ENCODE data around the gene ANO2.

The ANO2 gene

DNA sequence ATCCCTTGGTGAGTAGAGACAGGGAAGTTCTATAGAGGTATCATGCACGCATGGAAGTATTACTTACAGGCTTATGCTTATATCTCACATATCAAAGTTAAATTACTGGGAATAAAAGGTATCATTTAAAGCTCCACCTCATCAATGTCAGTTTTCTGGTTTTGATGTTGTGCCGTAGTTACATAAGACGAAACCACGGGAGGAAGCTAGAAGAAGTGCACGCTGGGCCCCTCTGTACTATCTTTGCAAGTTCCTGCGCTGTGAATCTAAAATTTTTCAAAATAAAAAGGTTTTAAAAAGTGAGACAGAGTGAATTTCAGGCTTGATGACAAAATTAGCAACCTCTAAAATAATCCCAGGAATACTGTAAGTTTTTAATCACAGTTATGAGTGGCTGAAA, 198.1 kb downstream of the ANO2 start:
- H3K27me3 Mint-ChIP-seq: no peaks in the 10 kb centered on the region
- no peak overlapping the region for H3K4me3 Mint-ChIP-seq
- peaks cover 19% of the 10 kb centered on the region for H3K4me1 Mint-ChIP-seq (ENCODE audit: low read depth)
- no peak overlapping the region for H3K27ac Mint-ChIP-seq
- no peaks in the 10 kb centered on the region for H3K36me3 Mint-ChIP-seq (ENCODE audit: low read depth)
- no peaks in the 10 kb centered on the region for H3K9me3 Mint-ChIP-seq

DNA sequence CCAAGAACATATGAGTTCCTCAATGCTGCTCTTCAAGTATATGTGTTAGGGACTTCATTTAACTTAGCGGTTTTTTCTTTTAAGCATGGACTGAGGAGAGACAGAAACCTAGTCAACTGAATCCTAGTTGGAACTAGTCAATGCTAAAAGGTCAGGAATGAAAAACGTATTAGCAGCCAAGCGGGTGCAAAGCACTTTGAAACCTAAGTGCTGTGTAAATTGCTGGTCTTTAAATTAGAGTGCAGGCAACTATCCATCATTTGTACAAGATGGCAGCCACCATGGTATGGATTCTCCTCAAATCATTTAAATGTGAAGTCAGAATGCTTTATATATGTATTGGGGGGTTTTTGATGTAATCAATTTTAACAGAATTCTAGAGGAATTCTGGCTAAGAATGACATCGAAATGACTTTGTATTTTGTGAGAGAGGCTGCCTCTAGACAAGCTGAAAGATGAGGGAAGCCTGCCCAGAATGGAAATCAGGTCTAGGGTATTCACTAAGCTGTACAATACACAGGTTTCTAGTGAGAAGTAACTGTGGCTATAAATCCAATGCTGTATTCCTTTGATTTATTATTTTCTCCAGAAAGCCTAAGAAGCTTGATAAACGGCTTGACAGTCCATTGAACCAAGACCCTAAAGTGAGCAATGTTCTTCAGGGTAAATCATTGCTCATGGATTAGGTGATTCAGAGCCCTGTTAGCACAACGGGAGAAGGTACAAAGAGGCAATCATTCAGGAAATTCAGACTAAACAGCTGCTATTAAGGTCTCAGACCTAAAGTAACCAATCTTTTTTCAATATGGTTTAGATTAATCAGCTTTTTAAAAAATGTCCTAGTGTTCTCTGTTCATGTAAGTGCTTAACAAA, 198.8 kb downstream of the ANO2 start:
- no peaks in the 10 kb centered on the region for H3K27me3 Mint-ChIP-seq
- H3K36me3 Mint-ChIP-seq (ENCODE audit: low read depth): no peaks in the 10 kb centered on the region
- no peaks in the 10 kb centered on the region for H3K9me3 Mint-ChIP-seq
- H3K27ac Mint-ChIP-seq: no peak overlapping the region
- H3K4me1 Mint-ChIP-seq (ENCODE audit: low read depth): peaks cover 19% of the 10 kb centered on the region
- no peak overlapping the region for H3K4me3 Mint-ChIP-seq

DNA sequence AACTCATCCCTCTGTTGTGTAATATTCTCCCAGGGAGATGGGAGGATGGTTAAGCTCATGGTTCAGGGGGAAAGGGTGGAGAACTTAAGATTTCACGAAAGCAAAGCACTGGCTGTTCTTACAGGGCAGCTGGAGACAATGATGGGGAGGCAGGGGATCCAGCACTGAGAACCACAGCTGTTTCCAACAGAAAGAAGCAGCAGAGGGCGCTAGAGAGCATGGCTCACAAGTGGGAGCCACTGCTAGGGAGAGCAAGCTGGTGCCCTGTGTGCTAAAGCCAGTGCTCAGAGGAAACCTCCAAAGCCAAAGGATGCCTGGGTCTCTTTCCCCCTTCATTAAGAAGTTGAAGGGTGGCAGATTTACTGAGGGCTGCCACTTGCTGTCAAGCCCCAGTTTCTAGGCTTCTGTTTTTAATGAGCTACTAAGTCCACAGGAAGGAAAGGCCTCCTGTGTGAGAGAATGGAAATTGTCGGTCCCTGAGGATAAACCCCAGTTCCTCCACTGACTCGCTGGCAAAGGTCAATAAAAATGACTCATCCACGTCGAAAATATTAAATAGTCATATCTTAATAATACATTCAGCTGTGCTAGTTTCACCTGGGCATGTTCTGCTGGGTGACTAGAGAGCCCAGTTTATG, 199.7 kb downstream of the ANO2 start:
- no peaks in the 10 kb centered on the region for H3K27me3 Mint-ChIP-seq
- no peak overlapping the region for H3K4me3 Mint-ChIP-seq
- peaks cover 19% of the 10 kb centered on the region for H3K4me1 Mint-ChIP-seq (ENCODE audit: low read depth)
- no peaks in the 10 kb centered on the region for H3K36me3 Mint-ChIP-seq (ENCODE audit: low read depth)
- no peaks in the 10 kb centered on the region for H3K9me3 Mint-ChIP-seq
- no peak overlapping the region for H3K27ac Mint-ChIP-seq

DNA sequence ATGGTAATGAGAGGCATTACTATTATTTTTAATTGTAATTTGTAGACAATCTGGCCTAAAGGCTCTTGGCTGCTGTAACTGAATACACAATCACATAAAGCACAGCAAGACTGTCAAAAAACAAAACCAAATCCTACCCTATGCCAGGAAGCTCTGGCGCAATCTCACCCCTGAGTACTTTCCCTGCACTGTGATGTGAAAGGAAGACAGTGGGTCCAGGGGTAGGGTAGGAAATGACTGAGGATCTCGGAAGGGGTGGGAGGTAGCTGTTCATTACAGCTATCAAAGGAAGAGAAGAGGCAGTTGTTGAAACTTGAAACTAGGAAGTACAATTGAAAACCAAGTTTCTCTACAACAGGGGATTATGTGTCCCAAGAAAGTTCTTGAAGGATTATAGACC, 202.8 kb downstream of the ANO2 start:
- Mint-ChIP-seq H3K36me3 (ENCODE audit: low read depth) (no peaks in the 10 kb centered on the region), H3K27ac (no peak overlapping the region), H3K4me1 (ENCODE audit: low read depth) (peaks cover 12% of the 10 kb centered on the region), H3K27me3 (no peaks in the 10 kb centered on the region), H3K4me3 (no peak overlapping the region), H3K9me3 (no peaks in the 10 kb centered on the region)

DNA sequence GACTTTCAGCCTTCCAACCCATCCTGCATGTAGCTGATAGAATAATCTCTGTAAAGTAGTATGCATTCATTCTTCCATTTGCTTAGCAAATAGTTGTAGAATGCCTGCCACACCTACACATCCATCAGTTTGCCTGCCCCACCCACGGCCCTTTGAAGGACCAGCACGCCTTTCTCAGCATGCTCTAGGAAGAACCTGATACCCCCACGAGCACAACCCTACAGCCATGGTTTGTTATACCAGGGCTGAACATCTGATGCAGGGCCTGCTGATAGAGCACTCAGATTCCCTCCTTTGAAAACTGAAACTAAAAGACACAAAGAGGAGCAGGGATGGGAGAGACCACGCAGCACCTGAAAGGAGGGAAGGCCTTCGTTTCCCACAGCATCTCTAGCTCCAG, 205.1 kb downstream of the ANO2 start:
- Mint-ChIP-seq H3K27ac (no peak overlapping the region), H3K4me3 (no peak overlapping the region), H3K9me3 (no peaks in the 10 kb centered on the region), H3K36me3 (ENCODE audit: low read depth) (no peaks in the 10 kb centered on the region), H3K4me1 (ENCODE audit: low read depth) (no peaks in the 10 kb centered on the region), H3K27me3 (no peaks in the 10 kb centered on the region)

DNA sequence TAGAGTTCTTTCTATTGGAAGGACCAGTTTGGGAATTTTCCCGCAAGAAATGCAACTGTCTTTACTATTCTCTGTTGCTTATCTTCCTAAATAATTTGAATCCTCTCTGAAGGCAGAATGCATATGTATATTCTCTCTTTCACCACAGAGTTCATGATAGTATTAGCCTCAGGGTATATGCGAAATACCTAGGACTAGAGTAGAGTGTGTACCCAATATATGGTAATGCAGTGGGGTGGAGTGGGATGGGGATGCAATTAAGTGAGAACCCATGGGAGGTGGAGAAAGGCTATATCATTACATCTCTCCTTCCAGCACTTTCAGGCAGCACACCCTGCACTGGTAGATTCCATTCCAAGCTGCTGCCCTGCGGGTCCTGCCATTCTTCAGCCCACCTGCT, 207.3 kb downstream of the ANO2 start:
- H3K36me3 Mint-ChIP-seq (ENCODE audit: low read depth): no peaks in the 10 kb centered on the region
- H3K4me1 Mint-ChIP-seq (ENCODE audit: low read depth): no peaks in the 10 kb centered on the region
- no peak overlapping the region for H3K4me3 Mint-ChIP-seq
- no peak overlapping the region for H3K27ac Mint-ChIP-seq
- no peaks in the 10 kb centered on the region for H3K27me3 Mint-ChIP-seq
- no peaks in the 10 kb centered on the region for H3K9me3 Mint-ChIP-seq

DNA sequence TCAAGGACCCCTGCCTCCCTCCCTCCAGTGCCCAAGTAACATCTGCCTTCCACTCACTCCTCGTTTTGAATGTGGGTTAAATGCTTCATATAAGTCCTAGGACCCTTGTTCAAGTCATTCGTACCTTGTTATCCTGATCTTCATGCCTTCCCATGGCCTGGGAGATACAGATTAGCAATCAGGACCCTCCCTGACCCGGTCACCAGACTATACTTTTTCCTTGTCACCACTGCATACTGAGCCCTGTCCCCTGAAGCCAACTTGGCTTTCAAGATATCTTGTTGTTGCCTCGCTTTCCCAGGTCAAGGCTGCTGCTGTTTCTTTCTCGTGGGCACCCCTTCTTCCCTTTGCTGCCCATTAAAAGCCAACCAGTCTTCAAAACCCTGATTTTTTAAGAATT, 208.5 kb downstream of the ANO2 start:
- no peak overlapping the region for H3K4me3 Mint-ChIP-seq
- no peak overlapping the region for H3K27ac Mint-ChIP-seq

DNA sequence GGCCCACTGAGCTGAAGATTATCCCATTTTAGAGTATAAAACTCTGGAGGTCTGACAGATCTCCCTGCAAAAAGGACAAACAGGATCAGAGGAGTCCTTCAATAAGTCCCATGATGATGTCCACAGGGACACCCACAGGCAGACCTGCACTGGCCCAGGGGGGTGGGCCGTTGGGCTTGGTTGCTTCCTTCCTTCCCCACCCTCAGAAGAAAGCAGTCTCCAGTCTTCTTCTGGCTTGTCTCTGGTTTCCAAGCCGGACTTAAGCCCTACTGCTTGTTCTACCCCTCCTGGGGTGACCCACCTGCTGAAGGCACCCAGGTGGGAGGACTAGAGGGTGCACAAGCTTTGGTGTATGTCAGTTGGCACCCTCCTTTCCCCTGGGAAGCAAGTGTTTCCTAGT, 209.0 kb downstream of the ANO2 start:
- Mint-ChIP-seq H3K27ac (no peak overlapping the region), H3K27me3 (no peaks in the 10 kb centered on the region), H3K36me3 (ENCODE audit: low read depth) (no peaks in the 10 kb centered on the region), H3K9me3 (no peaks in the 10 kb centered on the region), H3K4me1 (ENCODE audit: low read depth) (no peaks in the 10 kb centered on the region), H3K4me3 (no peak overlapping the region)

More for the DNA sequence above, 208.5 kb downstream of the ANO2 start:
- Mint-ChIP-seq H3K36me3 (ENCODE audit: low read depth) (no peaks in the 10 kb centered on the region), H3K9me3 (no peaks in the 10 kb centered on the region), H3K27me3 (no peaks in the 10 kb centered on the region), H3K4me1 (ENCODE audit: low read depth) (no peaks in the 10 kb centered on the region)

DNA sequence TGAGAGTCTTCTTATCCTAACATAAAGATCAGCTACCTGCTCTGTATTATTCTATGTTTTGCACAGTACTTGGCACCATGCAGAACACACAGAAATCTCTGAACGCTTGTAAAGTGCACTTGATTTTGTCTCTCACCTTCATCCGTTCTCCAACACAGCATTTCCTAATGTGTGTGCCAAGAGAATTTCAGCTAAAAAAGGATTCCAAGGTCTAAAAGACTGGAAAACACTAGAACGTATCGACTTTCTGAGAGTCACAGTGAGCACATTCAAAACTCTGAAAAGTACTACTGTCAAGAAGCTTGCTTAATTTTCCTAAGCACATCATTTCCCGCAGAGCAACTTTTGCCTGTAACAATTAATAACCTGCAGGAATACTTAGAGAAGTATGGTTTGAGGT, 211.1 kb downstream of the ANO2 start:
- no peak overlapping the region for H3K27ac Mint-ChIP-seq
- no peaks in the 10 kb centered on the region for H3K4me1 Mint-ChIP-seq (ENCODE audit: low read depth)
- H3K36me3 Mint-ChIP-seq (ENCODE audit: low read depth): no peaks in the 10 kb centered on the region
- no peaks in the 10 kb centered on the region for H3K9me3 Mint-ChIP-seq
- H3K4me3 Mint-ChIP-seq: no peak overlapping the region
- H3K27me3 Mint-ChIP-seq: no peaks in the 10 kb centered on the region

DNA sequence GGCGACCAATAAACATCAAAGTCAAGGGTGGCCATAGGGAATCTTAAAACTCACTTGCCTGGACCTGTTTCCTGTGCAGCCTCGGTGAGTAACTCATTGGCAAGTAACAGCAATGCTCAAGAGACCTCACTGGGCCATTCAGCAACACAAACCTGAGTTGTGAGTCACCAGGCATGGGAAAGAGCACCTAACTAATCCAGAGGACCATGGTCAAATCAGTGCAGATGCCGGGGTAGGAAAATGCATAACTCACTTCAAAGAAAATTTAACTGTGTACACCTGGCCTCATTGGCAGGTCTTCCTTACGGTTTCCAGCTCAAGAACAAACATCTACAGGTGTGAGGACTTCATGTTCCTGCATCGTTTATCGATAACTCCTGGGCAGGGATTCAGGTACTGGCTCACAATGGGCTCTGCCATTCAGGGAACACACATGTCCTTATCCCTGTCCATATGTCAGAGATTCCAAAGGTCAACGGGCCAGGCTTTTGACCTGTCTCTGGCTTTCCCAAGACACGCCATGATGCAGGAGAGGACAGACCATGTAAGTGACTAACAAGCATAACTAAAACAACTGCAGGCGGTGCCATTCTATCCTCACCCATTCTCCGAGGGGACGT, 211.8 kb downstream of the ANO2 start:
- no peaks in the 10 kb centered on the region for H3K4me1 Mint-ChIP-seq (ENCODE audit: low read depth)
- no peak overlapping the region for H3K4me3 Mint-ChIP-seq
- no peaks in the 10 kb centered on the region for H3K9me3 Mint-ChIP-seq
- H3K27ac Mint-ChIP-seq: no peak overlapping the region
- no peaks in the 10 kb centered on the region for H3K27me3 Mint-ChIP-seq
- no peaks in the 10 kb centered on the region for H3K36me3 Mint-ChIP-seq (ENCODE audit: low read depth)

DNA sequence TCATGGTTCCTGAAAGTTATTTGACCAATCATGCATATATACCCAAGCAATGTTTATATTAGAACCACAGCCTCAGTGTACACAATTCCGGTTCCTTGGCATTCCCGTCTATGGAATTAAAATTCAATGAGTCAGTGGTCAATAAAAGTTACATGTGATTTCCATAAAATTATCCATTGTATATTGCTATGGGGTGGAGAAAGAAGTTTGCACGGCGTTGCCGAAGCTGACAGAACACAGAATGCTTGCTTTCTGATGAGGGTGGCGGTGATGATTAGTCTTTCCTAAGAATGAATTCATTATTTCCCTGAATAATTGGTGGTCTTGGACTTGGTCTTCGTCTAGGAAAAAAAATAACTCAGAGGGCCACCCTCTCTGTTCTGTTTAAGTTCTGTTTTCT, 214.1 kb downstream of the ANO2 start:
- Mint-ChIP-seq H3K4me3 (no peak overlapping the region), H3K4me1 (ENCODE audit: low read depth) (no peaks in the 10 kb centered on the region), H3K27ac (no peak overlapping the region), H3K36me3 (ENCODE audit: low read depth) (no peaks in the 10 kb centered on the region), H3K27me3 (no peaks in the 10 kb centered on the region), H3K9me3 (no peaks in the 10 kb centered on the region)

DNA sequence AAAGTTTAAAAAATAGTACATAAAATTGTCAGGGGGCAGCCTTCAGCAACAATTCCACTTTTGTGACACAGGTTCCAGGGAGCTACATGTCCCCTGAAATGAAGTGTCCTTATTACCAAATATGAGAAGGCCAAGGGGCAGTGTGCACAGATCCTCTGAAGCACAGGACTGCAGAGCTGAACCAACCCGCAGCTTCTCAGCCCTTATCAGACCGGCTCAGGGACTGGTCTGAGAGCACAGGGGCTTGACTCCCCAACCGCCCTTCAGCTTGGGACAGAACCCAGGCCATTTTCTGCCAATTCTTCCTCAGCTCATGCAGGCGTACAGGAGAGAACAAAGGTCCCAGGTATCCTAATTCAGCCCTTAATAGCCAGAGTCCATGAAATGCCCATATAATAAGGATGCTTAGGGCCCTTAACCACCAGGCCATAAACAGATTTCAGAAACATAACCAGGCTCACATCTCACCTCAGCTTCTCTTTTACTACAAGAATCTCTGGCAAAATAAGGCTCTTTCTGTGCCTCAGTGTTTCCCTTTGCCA, 221.3 kb downstream of the ANO2 start:
- H3K4me1 Mint-ChIP-seq (ENCODE audit: low read depth): no peaks in the 10 kb centered on the region

DNA sequence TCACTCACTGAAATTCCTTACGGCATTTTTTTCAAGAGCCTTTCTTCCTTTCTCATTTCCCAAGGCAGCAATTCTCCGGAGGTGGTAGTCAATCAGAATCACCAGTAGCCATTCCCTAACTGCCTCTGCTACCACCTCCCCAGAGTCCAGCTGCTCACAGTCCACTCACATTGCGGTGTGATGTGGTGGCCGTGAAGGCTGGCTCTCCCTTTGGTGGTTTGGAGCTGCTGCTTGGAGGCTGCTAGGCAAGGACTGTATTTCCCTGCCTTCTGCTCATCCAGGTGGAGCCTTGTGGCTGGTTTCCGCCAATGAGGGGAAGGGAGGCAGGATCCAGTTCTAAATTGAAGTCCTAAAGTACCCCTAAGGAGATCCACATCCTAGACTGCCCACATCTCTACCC, 222.0 kb downstream of the ANO2 start:
- peaks cover 4% of the 10 kb centered on the region for H3K27me3 Mint-ChIP-seq
- no peak overlapping the region for H3K4me3 Mint-ChIP-seq
- H3K36me3 Mint-ChIP-seq (ENCODE audit: low read depth): no peaks in the 10 kb centered on the region

More for the DNA sequence above, 221.3 kb downstream of the ANO2 start:
- H3K4me3 Mint-ChIP-seq: no peak overlapping the region
- H3K9me3 Mint-ChIP-seq: no peaks in the 10 kb centered on the region
- H3K27ac Mint-ChIP-seq: no peak overlapping the region
- H3K27me3 Mint-ChIP-seq: peaks cover 4% of the 10 kb centered on the region
- no peaks in the 10 kb centered on the region for H3K36me3 Mint-ChIP-seq (ENCODE audit: low read depth)

DNA sequence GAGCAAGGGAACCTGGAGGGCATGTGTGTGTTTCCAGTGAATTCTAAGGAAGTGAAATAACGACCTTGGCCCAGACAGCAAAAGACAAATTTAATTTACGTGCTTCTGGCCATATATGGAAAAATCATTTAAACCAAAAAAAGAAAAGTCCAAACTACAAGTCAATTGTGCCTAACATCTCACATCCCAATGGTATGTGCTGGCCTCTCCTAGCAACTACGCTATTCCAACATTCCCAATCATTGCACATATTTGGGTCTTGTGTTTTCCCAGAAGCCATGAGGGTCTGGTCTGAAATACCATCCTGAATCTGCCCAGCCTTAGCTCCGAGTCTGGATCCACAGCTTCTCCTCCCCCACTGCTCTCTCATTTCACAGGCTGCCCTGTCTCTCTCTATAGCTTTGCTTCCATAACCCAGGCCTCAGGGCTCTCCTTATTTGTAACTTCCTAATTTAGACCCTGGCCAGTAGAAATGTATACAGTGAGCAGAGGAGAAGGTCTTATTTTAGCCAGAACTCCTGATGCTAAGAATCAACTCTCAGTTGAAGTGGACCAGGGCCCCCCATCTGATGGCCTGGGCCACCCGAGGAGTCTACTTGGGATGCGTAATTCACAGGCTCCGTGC, 224.6 kb downstream of the ANO2 start:
- Mint-ChIP-seq H3K4me1 (ENCODE audit: low read depth) (no peaks in the 10 kb centered on the region), H3K4me3 (no peak overlapping the region), H3K9me3 (no peaks in the 10 kb centered on the region), H3K27ac (no peak overlapping the region), H3K27me3 (peaks cover 4% of the 10 kb centered on the region), H3K36me3 (ENCODE audit: low read depth) (no peaks in the 10 kb centered on the region)

More for the DNA sequence above, 222.0 kb downstream of the ANO2 start:
- Mint-ChIP-seq H3K27ac (no peak overlapping the region), H3K4me1 (ENCODE audit: low read depth) (no peaks in the 10 kb centered on the region), H3K9me3 (no peaks in the 10 kb centered on the region)

DNA sequence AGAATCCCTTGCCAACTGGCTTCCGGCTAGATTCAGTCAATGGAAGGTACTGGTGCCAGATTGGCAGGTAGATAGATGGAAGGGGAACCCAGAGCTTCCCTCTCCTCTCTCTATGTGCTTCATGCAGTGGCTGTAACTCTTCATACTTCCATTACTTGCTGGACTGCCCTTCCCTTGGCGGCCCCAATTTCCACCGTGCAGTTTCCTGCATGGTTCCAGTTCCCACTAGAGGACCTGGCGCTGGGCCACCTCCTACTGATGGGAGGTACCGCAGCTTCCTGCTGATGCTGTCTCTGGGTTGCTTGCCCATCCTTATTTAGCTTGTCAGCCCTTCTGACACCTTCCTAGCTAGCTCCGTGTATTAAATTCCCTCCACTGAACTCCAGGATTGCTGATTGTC, 226.4 kb downstream of the ANO2 start:
- H3K4me3 Mint-ChIP-seq: no peak overlapping the region
- H3K27ac Mint-ChIP-seq: no peak overlapping the region
- no peaks in the 10 kb centered on the region for H3K36me3 Mint-ChIP-seq (ENCODE audit: low read depth)
- H3K4me1 Mint-ChIP-seq (ENCODE audit: low read depth): no peaks in the 10 kb centered on the region
- H3K9me3 Mint-ChIP-seq: no peaks in the 10 kb centered on the region
- H3K27me3 Mint-ChIP-seq: peaks cover 4% of the 10 kb centered on the region

Data from stimulated activated naive CD8-positive, alpha-beta T cell treated with anti-CD3 and anti-CD28 coated beads, Interleukin-15, Interleukin-2, amounts not matched to agents 100 ng/mL and 50 ng/mL, for 24 hours (primary cell).